HUES64 (cell line): ENCODE data around the gene SYNPR.

Experiments used
- H3K27ac ChIP-seq: 2 replicates; pipeline ENCODE4 v1.7.0; 2013; ENCODE audit warnings: low read depth, low read length, inconsistent platforms
- H3K27me3 ChIP-seq: 2 replicates; pipeline ENCODE4 v1.6.1; 2013; ENCODE audit warnings: mild to moderate bottlenecking, low read length; ENCODE audit not compliant: insufficient read depth
- H3K36me3 ChIP-seq: 2 replicates; pipeline ENCODE4 v1.6.1; 2013; ENCODE audit warnings: mild to moderate bottlenecking, low read length; ENCODE audit not compliant: insufficient read depth
- H3K4me1 ChIP-seq: 2 replicates; pipeline ENCODE4 v1.6.1; 2013; ENCODE audit warnings: mild to moderate bottlenecking, low read length, moderate library complexity; ENCODE audit not compliant: insufficient read depth
- H3K4me3 ChIP-seq: 2 replicates; pipeline ENCODE4 v1.5.1; 2013; ENCODE audit warnings: mild to moderate bottlenecking, low read length, moderate library complexity
- H3K9ac ChIP-seq: 2 replicates; pipeline ENCODE4 v1.6.1; 2013; ENCODE audit warnings: mild to moderate bottlenecking, low read depth, low read length
- H3K9me3 ChIP-seq: 2 replicates; pipeline ENCODE4 v1.6.1; 2013; ENCODE audit warnings: low read depth, low read length; ENCODE audit not compliant: insufficient read depth
- WGBS: fragments of 150-250, 120-280 bp; methylation state at CpG from one replicate; pipeline ENCODE4 v1.1.7; 2013; ENCODE audit warnings: missing lambda C conversion rate; 5-methylcytosine and 5-hydroxymethylcytosine counted together

SYNPR gene

DNA sequence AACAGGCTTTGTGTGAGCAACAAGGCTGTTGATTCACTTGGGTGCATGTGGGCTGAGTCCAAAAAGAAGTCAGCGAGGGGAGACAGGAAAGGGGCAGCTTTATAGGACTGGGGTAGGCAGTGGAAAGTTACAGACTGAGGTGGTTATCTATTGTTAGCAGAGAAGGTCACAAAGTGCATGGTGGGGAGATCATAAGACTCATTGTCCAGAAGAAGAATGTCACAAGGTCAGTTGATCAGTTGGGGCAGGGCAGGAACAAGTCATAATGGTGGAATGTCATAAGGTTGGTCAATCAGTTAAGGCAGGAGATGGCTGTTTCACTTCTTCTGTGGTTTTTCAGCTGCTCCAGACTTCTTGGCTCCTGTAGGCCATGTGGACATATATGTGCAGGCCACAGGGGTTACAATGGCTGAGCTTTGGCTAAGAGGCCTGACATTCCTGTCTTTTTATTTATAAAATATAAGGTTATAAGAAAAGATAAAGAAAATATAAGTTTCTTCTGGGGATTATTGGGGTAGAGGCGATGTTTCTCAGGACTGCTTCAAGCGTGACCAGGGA lies 304.9 kb downstream of the SYNPR start:
- no peak overlapping the region for H3K27ac ChIP-seq
- no peaks in the 10 kb centered on the region for H3K9me3 ChIP-seq
- no peaks in the 10 kb centered on the region for H3K36me3 ChIP-seq
- H3K9ac ChIP-seq: no peak overlapping the region
- H3K27me3 ChIP-seq: no peaks in the 10 kb centered on the region
- WGBS: 96% methylated on average over 3 of the region's 3 CpGs
- no peak overlapping the region for H3K4me3 ChIP-seq
- peaks cover 18% of the 10 kb centered on the region for H3K4me1 ChIP-seq

DNA sequence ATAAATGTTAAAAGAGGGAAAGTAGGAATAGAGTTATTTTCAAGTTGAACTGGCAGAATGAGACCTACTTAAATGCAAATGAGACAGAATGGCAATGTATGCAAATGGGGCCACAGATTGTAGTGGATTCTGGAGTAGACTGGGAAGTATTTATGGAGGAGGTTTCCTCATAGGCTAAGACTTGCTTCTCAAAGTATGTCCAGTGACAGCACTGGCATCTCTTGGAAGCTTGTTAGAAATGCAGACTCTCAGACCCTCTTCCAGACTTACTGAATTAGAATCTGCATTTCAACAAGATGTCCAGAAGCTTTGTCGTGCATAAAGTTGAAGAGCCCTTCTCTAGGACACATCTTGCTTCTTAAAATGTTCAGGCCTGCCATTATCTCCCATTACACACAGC lies 306.6 kb downstream of the SYNPR start:
- no peak overlapping the region for H3K9ac ChIP-seq
- peaks cover 18% of the 10 kb centered on the region for H3K4me1 ChIP-seq
- peaks cover 8% of the 10 kb centered on the region for H3K9me3 ChIP-seq
- no peak overlapping the region for H3K4me3 ChIP-seq
- no peaks in the 10 kb centered on the region for H3K36me3 ChIP-seq
- 94% methylated on average over 1 of the region's 1 CpG for WGBS
- H3K27me3 ChIP-seq: no peaks in the 10 kb centered on the region
- H3K27ac ChIP-seq: no peak overlapping the region

DNA sequence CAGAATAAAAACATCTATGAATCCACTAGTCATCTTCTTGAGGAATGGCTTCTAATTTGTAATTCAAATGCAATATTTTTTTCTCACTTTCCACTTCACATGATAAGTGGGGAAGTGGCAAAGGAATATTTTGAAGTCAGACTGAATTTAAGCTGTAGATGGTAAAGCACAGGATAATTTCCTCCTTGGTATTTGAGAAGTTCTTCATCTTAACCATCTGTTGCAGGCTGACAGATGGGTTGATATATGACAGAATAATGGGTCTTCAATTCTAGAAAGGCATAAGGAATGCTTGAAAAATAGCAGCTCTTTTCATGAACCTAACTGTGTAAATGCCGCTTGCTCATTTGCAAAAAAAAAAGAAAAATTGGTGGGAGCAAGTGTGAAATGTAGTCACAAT lies 307.8 kb downstream of the SYNPR start:
- 100% methylated on average over 1 of the region's 1 CpG for WGBS
- peaks cover 8% of the 10 kb centered on the region for H3K9me3 ChIP-seq
- H3K27ac ChIP-seq: no peak overlapping the region
- peaks cover 18% of the 10 kb centered on the region for H3K4me1 ChIP-seq
- no peaks in the 10 kb centered on the region for H3K36me3 ChIP-seq
- no peaks in the 10 kb centered on the region for H3K27me3 ChIP-seq
- no peak overlapping the region for H3K4me3 ChIP-seq
- H3K9ac ChIP-seq: no peak overlapping the region

DNA sequence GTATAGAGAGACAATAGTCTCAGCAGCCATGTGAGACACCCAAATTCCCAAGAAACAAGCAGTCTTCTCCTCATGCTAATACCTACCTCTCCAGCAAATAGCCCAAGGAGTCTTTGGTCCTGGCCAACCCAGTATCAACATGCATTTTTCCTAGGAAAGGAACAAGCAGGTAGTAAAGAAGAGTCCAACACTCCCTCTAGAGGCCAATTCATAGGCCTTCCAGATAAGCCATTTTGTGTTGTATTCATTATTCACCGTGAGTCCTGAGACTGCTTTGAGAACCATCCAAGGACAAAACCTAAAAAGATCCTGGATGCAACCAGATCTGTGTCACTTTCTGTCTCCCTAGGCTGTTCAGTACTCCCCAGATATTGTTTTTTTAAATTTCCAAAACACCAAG lies 310.8 kb downstream of the SYNPR start:
- Histone ChIP-seq H3K27me3 (no peaks in the 10 kb centered on the region), H3K27ac (no peak overlapping the region), H3K9ac (no peak overlapping the region), H3K4me1 (peaks cover 13% of the 10 kb centered on the region), H3K9me3 (peaks cover 8% of the 10 kb centered on the region), H3K36me3 (no peaks in the 10 kb centered on the region), H3K4me3 (no peak overlapping the region)
- WGBS: 97% methylated on average over 1 of the region's 1 CpG

DNA sequence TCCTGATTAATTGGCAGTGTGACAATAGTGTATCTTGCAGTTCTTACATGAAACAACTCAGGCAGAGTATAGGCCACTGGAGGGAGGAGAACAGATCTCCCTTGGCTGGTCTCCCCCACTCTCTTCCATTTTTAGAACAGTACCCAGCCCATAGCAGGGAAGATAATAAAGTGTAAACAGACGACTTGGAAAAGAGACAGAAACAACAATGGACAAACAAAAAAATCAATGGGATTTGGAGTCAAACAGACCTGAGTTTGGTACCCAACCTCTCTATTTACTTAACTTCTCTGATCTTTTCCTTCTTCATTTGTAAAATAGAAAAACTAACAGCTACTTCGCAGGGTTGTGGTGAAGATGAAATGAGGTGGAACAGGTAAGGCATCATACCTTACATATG lies 315.7 kb downstream of the SYNPR start:
- Histone ChIP-seq H3K4me3 (no peak overlapping the region), H3K4me1 (0 out of 2 replicates have a peak, but pooled peaks cover 3% of the 10 kb centered on the region), H3K36me3 (no peaks in the 10 kb centered on the region), H3K9ac (no peak overlapping the region), H3K27me3 (no peaks in the 10 kb centered on the region), H3K9me3 (peaks cover 5% of the 10 kb centered on the region), H3K27ac (no peak overlapping the region)
- 88% methylated on average over 1 of the region's 2 CpGs for WGBS

DNA sequence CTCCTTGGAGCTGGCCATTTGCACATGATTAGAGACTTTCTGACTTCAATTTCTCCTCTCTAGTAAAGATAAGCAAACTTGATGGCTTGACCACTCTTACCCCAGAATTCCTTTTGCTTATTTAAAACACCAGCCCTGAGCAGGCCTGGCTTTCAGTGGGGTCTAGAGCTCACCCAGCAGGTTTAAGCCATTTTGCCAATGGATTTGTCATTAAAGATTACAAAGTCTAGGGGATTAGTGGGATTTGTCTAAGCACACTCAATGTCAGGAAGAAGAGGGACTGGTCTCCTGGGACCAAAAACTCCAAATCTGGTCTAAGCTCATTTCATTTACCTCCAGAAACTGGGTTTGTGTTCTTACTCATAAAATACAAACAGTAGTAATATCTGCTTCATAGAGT lies 317.1 kb downstream of the SYNPR start:
- no peak overlapping the region for H3K27ac ChIP-seq

DNA sequence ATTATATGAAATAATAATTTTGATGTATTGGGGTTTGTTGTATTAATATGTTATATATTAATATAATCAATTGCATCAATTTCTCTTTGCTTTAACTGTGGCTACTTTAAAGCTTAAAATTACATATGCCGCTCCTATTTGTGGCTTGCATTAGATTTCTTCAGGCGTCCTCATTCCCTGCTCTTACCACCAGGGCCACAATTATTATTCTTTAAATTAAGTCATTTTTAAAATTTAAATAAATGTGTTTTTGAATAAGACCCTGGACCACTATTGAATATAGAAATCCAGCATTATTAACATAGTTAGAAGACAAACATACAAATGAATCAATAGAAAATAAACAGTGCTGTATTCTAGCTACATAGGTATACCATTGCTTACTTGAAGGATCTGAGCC lies 318.9 kb downstream of the SYNPR start:
- Histone ChIP-seq H3K9ac (no peak overlapping the region), H3K9me3 (no peaks in the 10 kb centered on the region), H3K27me3 (no peaks in the 10 kb centered on the region), H3K4me3 (no peak overlapping the region), H3K4me1 (0 out of 2 replicates have a peak, but pooled peaks cover 3% of the 10 kb centered on the region), H3K27ac (no peak overlapping the region), H3K36me3 (no peaks in the 10 kb centered on the region)
- WGBS: 100% methylated on average over 2 of the region's 2 CpGs

More for the DNA sequence above, 317.1 kb downstream of the SYNPR start:
- H3K27me3 ChIP-seq: no peaks in the 10 kb centered on the region
- H3K9me3 ChIP-seq: no peaks in the 10 kb centered on the region
- H3K4me1 ChIP-seq: 0 out of 2 replicates have a peak, but pooled peaks cover 3% of the 10 kb centered on the region
- H3K36me3 ChIP-seq: no peaks in the 10 kb centered on the region
- no peak overlapping the region for H3K9ac ChIP-seq
- H3K4me3 ChIP-seq: no peak overlapping the region

DNA sequence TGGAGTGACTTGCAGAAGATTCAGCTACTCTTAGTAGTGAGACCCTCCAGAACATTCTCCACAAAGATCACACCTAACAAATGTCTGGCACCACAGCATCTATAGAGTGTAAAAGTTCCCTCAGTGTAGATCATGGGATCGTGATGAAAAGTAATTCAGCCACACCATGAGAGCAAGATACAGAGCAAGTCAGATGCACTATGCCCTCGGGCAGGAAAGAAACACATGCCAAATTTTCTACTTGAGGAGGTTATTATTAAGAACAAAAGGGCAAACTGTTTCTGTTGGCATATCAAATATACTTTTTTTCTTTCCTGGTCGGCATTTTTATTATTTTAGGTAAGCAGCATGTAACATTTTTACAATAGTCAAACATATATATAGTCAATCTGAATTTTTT lies 329.6 kb downstream of the SYNPR start:
- WGBS: 90% methylated on average over 2 of the region's 3 CpGs
- no peaks in the 10 kb centered on the region for H3K27me3 ChIP-seq

DNA sequence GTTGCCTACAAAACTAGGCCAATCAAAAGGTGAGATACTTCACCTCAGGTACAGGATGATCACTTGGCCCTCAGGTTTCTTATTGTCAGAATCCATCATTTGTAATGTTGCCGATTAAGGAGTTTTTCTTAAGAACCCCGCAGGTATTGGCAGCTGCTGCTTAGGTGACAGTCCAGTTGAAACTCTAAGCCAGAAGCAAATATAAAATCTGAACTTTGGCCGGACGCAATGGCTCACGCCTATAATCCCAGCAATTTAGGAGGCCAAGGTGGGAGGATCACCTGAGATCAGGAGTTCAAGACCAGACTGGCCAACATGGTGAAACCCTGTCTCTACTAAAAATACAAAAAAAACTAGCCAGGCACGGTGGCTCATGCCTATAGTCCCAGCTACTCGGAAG lies 331.3 kb downstream of the SYNPR start:
- Histone ChIP-seq H3K36me3 (no peaks in the 10 kb centered on the region), H3K9ac (no peak overlapping the region), H3K9me3 (no peaks in the 10 kb centered on the region), H3K4me3 (no peak overlapping the region), H3K27ac (no peak overlapping the region), H3K4me1 (peaks cover 4% of the 10 kb centered on the region; the same call in 1 of the 2 replicates), H3K27me3 (no peaks in the 10 kb centered on the region)
- 94% methylated on average over 7 of the region's 7 CpGs for WGBS

More for the DNA sequence above, 329.6 kb downstream of the SYNPR start:
- Histone ChIP-seq H3K9me3 (no peaks in the 10 kb centered on the region), H3K9ac (no peak overlapping the region), H3K4me1 (no peaks in the 10 kb centered on the region), H3K27ac (no peak overlapping the region), H3K4me3 (no peak overlapping the region), H3K36me3 (no peaks in the 10 kb centered on the region)

DNA sequence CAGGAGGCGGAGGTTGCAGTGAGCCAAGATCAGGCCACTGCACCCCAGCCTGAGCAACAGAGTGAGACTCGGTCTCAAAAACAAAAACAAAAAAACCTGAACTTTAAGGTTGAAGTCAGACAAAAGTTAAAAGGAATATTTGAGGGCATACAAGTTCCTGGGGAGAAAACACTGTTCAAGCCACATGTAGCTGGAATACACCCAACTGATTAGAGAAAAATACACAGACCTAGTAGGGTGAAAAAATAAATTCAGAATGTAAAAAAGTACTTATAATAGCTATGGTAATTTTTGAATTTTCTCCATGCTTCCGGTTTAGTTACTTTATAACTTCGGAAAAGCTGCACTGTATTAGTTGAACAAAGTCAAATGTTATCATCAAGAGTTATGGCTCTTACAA lies 331.7 kb downstream of the SYNPR start:
- H3K36me3 ChIP-seq: no peaks in the 10 kb centered on the region
- no peak overlapping the region for H3K27ac ChIP-seq
- no peaks in the 10 kb centered on the region for H3K27me3 ChIP-seq
- no peak overlapping the region for H3K9ac ChIP-seq
- peaks cover 4% of the 10 kb centered on the region; the same call in 1 of the 2 replicates for H3K4me1 ChIP-seq
- WGBS: 98% methylated on average over 4 of the region's 4 CpGs
- no peaks in the 10 kb centered on the region for H3K9me3 ChIP-seq
- H3K4me3 ChIP-seq: no peak overlapping the region

DNA sequence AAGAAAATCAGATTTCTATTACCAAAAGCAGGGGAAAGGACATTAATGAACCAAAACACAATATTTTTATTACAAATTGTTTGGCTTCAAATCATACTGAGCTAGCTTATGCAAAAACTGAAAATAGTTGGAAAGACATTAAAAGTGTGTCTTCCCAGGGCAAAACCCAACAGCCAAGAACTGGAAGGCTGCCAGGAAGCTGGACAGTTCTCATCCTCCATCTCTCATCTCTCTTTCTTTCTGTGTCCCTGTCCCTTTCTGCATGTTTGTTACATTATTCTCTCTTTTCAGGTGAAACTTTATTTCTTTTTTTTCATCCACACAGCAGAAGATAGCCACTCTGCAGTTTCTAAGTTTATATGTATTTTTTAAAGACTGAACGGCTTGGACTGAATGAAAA lies 333.3 kb downstream of the SYNPR start:
- Histone ChIP-seq H3K36me3 (no peaks in the 10 kb centered on the region), H3K9ac (no peak overlapping the region), H3K27me3 (no peaks in the 10 kb centered on the region), H3K4me3 (no peak overlapping the region), H3K4me1 (peaks cover 4% of the 10 kb centered on the region; the same call in 1 of the 2 replicates), H3K9me3 (no peaks in the 10 kb centered on the region), H3K27ac (no peak overlapping the region)
- WGBS: 100% methylated on average over 1 of the region's 1 CpG

DNA sequence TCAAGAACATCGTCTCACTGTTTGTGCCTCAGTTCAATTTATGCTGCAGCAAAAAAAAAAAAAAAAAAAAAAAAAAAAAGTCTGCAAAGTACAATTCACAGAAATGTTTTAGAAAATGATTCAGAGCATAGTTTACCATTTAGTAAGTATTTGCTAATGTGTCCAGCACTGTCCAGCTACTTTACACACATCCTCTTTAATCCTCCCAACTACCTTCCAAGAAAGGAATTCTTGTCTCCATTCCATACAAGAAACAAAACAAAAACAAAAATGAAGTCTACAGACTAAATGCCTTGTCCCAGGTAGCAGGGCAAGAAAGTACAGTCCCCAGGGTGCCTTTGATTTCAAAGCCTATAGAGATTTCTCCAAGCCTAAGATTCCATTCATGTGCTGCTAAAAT lies 335.5 kb downstream of the SYNPR start:
- Histone ChIP-seq H3K27me3 (no peaks in the 10 kb centered on the region), H3K9me3 (no peaks in the 10 kb centered on the region)

More for the DNA sequence above, 335.5 kb downstream of the SYNPR start:
- Histone ChIP-seq H3K4me3 (no peak overlapping the region), H3K9ac (no peak overlapping the region), H3K4me1 (peaks cover 8% of the 10 kb centered on the region), H3K36me3 (no peaks in the 10 kb centered on the region), H3K27ac (no peak overlapping the region)
- WGBS: 43% methylated on average over 1 of the region's 1 CpG
